GM19463 (cell line): Measurements from ENCODE around the gene LNP1.
"Not testable (repeated sequence)": the region's sequence is repeated elsewhere in the genome, so short reads cannot be mapped to it uniquely, and the experiment has no call there.

Experiments
- ATAC-seq: cut with Tn5 transposase; IDR thresholded peaks from one replicate; pipeline ENCODE4 v1.9.1; 2021; ENCODE audit warnings: mild to moderate bottlenecking, moderate library complexity; ENCODE audit not compliant: unreplicated experiment

LNP1 gene

GRCh38 chr3:100400780-100401673, at the start of gene LNP1, which contains the start of gene TOMM70:
Gene LNP1 (plus strand): TSS chr3:100401539. CDS start chr3:100429730, 28,191 bp downstream.
Gene TOMM70 (minus strand): TSS chr3:100401089. CDS start chr3:100400949, 140 bp downstream.
- peak; percentile 88 for ATAC-seq

GRCh38 chr3:100351770-100352169, 49.6 kb upstream of the LNP1 start:
- not testable (repeated sequence) for ATAC-seq

- no peak for ATAC-seq
These were observed 48.8 kb upstream of the LNP1 start for GRCh38 chr3:100352296-100353231.

GRCh38 chr3:100354850-100355249, 46.5 kb upstream of the LNP1 start:
- ATAC-seq = peak; percentile 72

GRCh38 chr3:100358413-100358812, 42.9 kb upstream of the LNP1 start:
- ATAC-seq = no peak

- ATAC-seq = no peak
These were observed 42.3 kb upstream of the LNP1 start for GRCh38 chr3:100359035-100359434.

GRCh38 chr3:100360757-100361496, 40.4 kb upstream of the LNP1 start:
- ATAC-seq = no peak

- ATAC-seq = no peak
These were observed 39.4 kb upstream of the LNP1 start for GRCh38 chr3:100361897-100362296.

GRCh38 chr3:100364421-100364820, 36.9 kb upstream of the LNP1 start:
- ATAC-seq = no peak

GRCh38 chr3:100366424-100366823, 34.9 kb upstream of the LNP1 start:
- no peak for ATAC-seq

GRCh38 chr3:100368441-100368840, 32.9 kb upstream of the LNP1 start:
- ATAC-seq = no peak

- no peak for ATAC-seq
These were observed 30.6 kb upstream of the LNP1 start for GRCh38 chr3:100370756-100371155.

GRCh38 chr3:100374521-100374920, 26.8 kb upstream of the LNP1 start:
- ATAC-seq = no peak

GRCh38 chr3:100376301-100376700, 25.0 kb upstream of the LNP1 start:
- ATAC-seq = no peak

GRCh38 chr3:100384733-100385525, 16.4 kb upstream of the LNP1 start:
- no peak for ATAC-seq

- no peak for ATAC-seq
These were observed 14.8 kb upstream of the LNP1 start for GRCh38 chr3:100386437-100387074.

- ATAC-seq = no peak
These were observed 12.3 kb upstream of the LNP1 start for GRCh38 chr3:100389025-100389424.

- no peak for ATAC-seq
These were observed 5.5 kb upstream of the LNP1 start for GRCh38 chr3:100395679-100396431.

- ATAC-seq = no peak
These were observed 4.4 kb upstream of the LNP1 start for GRCh38 chr3:100396967-100397366.
